ENCODE results near the gene GYS1. TPM values are rescaled to one million over a fixed set of nuclear protein-coding genes. Genes with fewer than 3 reads are reported as not detected.

GYS1 gene
- total and polyA plus RNA-seq, 2 experiments from 2014 or later = 155 to 195 TPM

DNA sequence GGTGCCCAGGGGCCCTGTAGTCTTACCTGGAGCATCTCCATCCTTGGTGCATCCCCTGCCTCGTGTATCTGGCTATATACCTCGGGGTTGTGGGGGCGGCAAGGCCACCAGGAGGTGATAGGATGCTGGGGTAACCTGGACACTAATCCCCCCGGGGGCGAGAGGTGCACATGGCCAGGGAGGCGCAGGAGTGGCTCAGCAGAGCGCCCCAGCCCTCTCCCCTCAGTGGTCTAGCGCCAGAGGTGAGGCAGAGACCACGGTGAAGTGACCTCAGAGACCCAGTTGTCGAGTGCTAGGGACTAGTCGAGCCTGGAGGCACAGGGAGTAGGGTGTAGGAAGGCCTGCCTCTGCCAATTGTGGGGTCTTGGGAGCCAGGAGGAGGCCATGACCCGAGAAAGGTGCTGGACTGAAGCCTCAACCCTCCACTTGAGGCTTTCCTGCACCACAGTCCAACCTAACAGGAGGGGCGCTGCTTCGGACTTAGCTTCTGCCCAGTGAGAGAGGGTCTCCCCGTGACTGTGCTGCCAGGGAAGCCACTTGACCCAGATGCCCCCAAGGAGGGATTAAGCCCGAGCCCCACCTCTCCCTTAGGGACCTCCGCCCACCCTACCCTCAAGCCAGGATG is 24.0 kb upstream of the GYS1 start, which contains the start of gene LHB:
LHB (minus strand) TSS at position 51 of the 625 bp plus-strand sequence; CDS start at position 41, 10 bp downstream.
- DNase-seq (ENCODE audit: low read depth in 1 of 2, low spot score in 1 of 2) = no peak
- TF ChIP-seq, protein P1, sequence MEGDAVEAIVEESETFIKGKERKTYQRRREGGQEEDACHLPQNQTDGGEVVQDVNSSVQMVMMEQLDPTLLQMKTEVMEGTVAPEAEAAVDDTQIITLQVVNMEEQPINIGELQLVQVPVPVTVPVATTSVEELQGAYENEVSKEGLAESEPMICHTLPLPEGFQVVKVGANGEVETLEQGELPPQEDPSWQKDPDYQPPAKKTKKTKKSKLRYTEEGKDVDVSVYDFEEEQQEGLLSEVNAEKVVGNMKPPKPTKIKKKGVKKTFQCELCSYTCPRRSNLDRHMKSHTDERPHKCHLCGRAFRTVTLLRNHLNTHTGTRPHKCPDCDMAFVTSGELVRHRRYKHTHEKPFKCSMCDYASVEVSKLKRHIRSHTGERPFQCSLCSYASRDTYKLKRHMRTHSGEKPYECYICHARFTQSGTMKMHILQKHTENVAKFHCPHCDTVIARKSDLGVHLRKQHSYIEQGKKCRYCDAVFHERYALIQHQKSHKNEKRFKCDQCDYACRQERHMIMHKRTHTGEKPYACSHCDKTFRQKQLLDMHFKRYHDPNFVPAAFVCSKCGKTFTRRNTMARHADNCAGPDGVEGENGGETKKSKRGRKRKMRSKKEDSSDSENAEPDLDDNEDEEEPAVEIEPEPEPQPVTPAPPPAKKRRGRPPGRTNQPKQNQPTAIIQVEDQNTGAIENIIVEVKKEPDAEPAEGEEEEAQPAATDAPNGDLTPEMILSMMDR (IDR thresholded peaks at IDR 0.05; ENCODE audit: low read depth, low read length) = no peak
- Histone ChIP-seq H3K27me3 (no peaks in the 10 kb centered on the region), H3K27ac (no peak within 1 kb of the TSS), H3K4me3 (peak within 1 kb of the TSS; percentile 10), H3K4me1 (ENCODE audit: low read depth) (no peaks in the 10 kb centered on the region), H3K9me3 (ENCODE audit: low read depth) (no peaks in the 10 kb centered on the region), H3K36me3 (peaks cover 8% of the 10 kb centered on the region)

DNA sequence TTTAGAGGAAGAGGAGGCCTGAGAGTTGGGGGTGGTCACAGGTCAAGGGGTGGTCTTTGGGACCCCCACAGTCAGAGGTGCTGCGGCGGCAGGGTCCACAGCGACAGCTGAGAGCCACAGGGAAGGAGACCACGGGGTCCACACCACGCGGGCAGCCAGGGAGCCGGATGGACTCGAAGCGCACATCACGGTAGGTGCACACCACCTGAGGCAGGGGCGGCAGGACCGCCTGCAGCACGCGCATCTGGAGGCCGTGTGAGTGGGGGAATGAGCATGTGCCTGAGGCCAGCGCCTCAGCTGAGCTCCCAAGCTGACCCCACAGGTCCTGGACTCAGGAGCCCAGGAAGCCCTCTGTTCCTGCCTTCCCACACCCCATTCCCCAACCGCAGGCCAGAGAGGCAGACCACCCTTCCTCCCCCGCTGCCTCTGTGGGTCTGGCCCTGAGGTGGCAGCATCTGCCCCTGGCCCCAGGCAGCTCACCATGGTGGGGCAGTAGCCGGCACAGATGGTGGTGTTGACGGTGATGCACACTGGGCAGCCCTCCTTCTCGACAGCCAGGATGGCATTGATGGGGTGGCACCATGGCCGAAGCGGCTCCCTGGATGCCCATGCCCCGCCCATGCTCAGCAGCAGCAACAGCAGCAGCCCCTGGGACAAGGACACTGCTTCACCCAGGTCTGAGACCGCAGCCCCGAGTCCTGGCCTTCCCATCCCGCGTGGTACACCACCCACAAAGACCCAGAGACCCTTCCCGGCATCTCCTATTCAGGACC is 23.1 kb upstream of the GYS1 start:
- Histone ChIP-seq H3K27me3 (no peaks in the 10 kb centered on the region), H3K4me3 (no peak overlapping the region), H3K36me3 (peaks cover 9% of the 10 kb centered on the region), H3K9me3 (ENCODE audit: low read depth) (no peaks in the 10 kb centered on the region), H3K4me1 (ENCODE audit: low read depth) (no peaks in the 10 kb centered on the region), H3K27ac (no peak overlapping the region)
- TF ChIP-seq, protein P1 (IDR thresholded peaks at IDR 0.05; ENCODE audit: low read depth, low read length) = no peak
- no peak for DNase-seq (ENCODE audit: low read depth in 1 of 2, low spot score in 1 of 2)

DNA sequence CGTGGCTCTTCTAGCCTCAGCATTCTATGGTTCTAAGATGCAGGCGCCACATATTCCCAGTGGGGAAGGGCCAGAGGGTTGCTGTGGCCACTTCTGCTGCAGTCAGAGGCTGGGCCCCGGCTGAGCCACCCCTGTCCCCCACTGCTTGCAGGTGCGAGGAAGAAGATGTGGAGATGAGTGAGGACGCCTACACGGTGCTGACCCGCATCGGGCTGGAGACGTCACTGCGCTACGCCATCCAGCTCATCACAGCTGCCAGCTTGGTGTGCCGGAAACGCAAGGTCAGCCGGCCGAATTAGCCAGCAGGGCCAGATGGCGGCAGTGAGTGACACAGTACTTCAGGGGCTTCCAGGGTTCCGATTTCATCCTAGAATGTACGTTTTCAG is 21.8 kb upstream of the GYS1 start:
- no peaks in the 10 kb centered on the region for H3K27me3 ChIP-seq
- peaks cover 14% of the 10 kb centered on the region for H3K36me3 ChIP-seq
- no peak overlapping the region for H3K4me3 ChIP-seq
- H3K9me3 ChIP-seq (ENCODE audit: low read depth) = no peaks in the 10 kb centered on the region
- no peaks in the 10 kb centered on the region for H3K4me1 ChIP-seq (ENCODE audit: low read depth)
- TF ChIP-seq, protein P1 (IDR thresholded peaks at IDR 0.05; ENCODE audit: low read depth, low read length) = no peak
- no peak for DNase-seq (ENCODE audit: low read depth in 1 of 2, low spot score in 1 of 2)
- no peak overlapping the region for H3K27ac ChIP-seq

DNA sequence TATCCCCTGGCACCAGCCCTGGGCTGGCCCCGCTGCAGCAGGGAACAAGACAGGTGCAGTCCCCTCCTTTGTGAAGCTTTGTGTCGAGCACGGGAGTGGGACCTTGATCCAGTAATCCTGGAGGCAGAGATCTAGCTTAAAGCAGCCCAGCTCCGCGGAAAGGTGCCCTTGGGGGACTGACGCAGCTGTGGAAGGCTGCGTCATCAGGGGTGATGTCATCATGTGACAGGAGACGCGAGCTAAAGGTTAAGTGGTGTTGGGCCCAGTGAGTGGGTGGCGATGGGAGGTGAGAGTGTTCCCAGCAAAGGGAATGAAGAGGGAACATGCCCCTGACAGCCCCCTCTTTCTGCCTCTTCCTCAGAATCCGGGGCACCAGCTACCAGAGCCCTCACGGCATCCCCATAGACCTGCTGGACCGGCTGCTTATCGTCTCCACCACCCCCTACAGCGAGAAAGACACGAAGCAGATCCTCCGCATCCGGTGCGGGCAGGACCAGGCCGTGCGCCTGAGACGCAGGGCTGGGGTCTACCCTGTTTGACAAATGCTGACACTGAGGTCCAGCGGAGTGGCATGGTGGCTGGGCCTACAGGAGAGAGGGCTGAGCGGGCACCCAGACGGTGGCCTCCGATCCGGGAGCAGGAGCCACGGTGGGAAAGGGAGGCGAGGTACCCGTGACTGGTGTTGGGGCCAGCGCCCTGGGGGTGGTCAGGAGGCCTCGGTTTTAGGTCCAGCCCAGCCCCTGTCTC is 21.2 kb upstream of the GYS1 start:
- TF ChIP-seq, protein P1 (IDR thresholded peaks at IDR 0.05; ENCODE audit: low read depth, low read length) = no peak
- Histone ChIP-seq H3K27ac (no peak overlapping the region), H3K4me1 (ENCODE audit: low read depth) (no peaks in the 10 kb centered on the region), H3K9me3 (ENCODE audit: low read depth) (no peaks in the 10 kb centered on the region), H3K27me3 (no peaks in the 10 kb centered on the region), H3K4me3 (no peak overlapping the region), H3K36me3 (peaks cover 14% of the 10 kb centered on the region)
- no peak for DNase-seq (ENCODE audit: low read depth in 1 of 2, low spot score in 1 of 2)

DNA sequence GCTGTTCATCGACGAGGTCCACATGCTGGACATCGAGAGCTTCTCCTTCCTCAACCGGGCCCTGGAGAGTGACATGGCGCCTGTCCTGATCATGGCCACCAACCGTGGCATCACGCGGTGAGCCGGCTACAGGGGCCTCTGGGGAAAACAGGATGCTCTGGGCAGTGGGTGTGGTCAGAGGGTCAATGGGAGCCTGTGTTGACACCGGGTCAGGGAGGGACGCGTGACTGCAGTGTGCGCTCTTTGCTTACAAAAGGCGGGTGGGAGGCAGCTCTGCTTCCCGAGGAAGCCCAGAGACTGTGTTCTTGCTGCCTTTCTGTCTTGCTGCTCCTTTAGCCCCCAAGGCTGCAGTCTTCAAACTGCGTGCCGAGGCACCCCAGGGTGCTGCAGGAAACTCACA is 18.1 kb upstream of the GYS1 start:
- no peak for DNase-seq (ENCODE audit: low read depth in 1 of 2, low spot score in 1 of 2)
- Histone ChIP-seq H3K36me3 (peaks cover 18% of the 10 kb centered on the region), H3K4me1 (ENCODE audit: low read depth) (no peaks in the 10 kb centered on the region), H3K27ac (no peak overlapping the region), H3K27me3 (no peaks in the 10 kb centered on the region), H3K9me3 (ENCODE audit: low read depth) (no peaks in the 10 kb centered on the region), H3K4me3 (no peak overlapping the region)
- TF ChIP-seq, protein P1 (IDR thresholded peaks at IDR 0.05; ENCODE audit: low read depth, low read length) = no peak

Data from cardiac muscle cell (in vitro differentiated cells and primary cell).